Measurements from ENCODE around the gene RTL9. TPM values are rescaled to one million over a fixed set of nuclear protein-coding genes. Genes with fewer than 3 reads are reported as not detected.

The RTL9 gene
- total RNA-seq, 1 experiment from 2014 or later: not detected

- peaks cover 22% of the 10 kb centered on the region for H3K4me1 Mint-ChIP-seq (ENCODE audit: insufficient read depth, unreplicated experiment)
- no peaks in the 10 kb centered on the region for H3K36me3 Mint-ChIP-seq (ENCODE audit: insufficient read depth, unreplicated experiment)
Observed at GRCh38 chrX:110394651-110395050, 36.0 kb downstream of the RTL9 start.

DNA sequence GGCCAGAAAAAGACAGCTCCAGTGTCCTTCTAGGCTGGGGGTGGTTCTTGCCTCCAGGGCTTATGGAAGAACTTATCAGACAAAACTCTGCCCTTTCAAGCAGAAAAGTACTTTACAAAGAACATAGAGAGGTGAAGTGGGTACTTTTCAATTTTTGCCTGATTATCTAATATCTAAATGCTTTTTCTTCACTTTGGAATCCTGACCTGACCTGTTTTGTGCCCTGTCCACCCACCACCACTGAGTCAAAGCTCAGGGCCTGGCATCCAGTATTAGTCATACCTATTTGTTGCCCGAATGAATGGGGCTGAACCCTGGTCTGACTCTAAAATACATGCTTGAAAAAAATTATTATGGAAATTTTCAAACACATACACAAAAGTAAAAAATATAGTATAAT, 37.2 kb downstream of the RTL9 start:
- no peak for TF ChIP-seq CTCF (IDR thresholded peaks at IDR 0.05; ENCODE audit: unreplicated experiment)
- ChIA-PET POLR2A (interaction anchor here (1.1 to 3.2 kb wide), 4 partner anchors 11 to 79 kb away, joined by 3 to 18 read pairs (median 6); partner anchors contain the start of gene AMMECR1), CTCF (interaction anchor here (0.6 to 2.0 kb wide), 4 partner anchors 11 to 236 kb away, joined by 3 to 7 read pairs (median 3); no protein-coding TSS in a partner anchor)
- peak; percentile 42 for DNase-seq (ENCODE audit: unreplicated experiment)
- Mint-ChIP-seq H3K9me3 (ENCODE audit: unreplicated experiment) (no peaks in the 10 kb centered on the region), H3K4me1 (ENCODE audit: insufficient read depth, unreplicated experiment) (peaks cover 22% of the 10 kb centered on the region), H3K27me3 (ENCODE audit: insufficient read depth, unreplicated experiment) (peaks cover 81% of the 10 kb centered on the region), H3K27ac (ENCODE audit: low read depth, unreplicated experiment) (peak overlapping the region; percentile 35), H3K4me3 (ENCODE audit: unreplicated experiment) (no peak overlapping the region), H3K36me3 (ENCODE audit: insufficient read depth, unreplicated experiment) (no peaks in the 10 kb centered on the region)
- BruUV-seq (replicated peaks): no TSS peak
- intact Hi-C loops (cut with micrococcal nuclease): no loop called here

More at GRCh38 chrX:110394651-110395050, 36.0 kb downstream of the RTL9 start:
- H3K4me3 Mint-ChIP-seq (ENCODE audit: unreplicated experiment): no peak overlapping the region
- no peak overlapping the region for H3K27ac Mint-ChIP-seq (ENCODE audit: low read depth, unreplicated experiment)
- CTCF ChIA-PET: interaction anchor here (0.6 kb wide), 3 partner anchors 18 to 923 kb away, joined by 3 to 4 read pairs (median 3); no protein-coding TSS in a partner anchor
- H3K27me3 Mint-ChIP-seq (ENCODE audit: insufficient read depth, unreplicated experiment): peaks cover 74% of the 10 kb centered on the region
- no peak for TF ChIP-seq CTCF (IDR thresholded peaks at IDR 0.05; ENCODE audit: unreplicated experiment)
- no TSS peak for BruUV-seq (replicated peaks)
- intact Hi-C loops (cut with micrococcal nuclease): no loop called here
- no peaks in the 10 kb centered on the region for H3K9me3 Mint-ChIP-seq (ENCODE audit: unreplicated experiment)
- POLR2A ChIA-PET: interaction anchor here (0.6 to 3.2 kb wide), 6 partner anchors 10 to 78 kb away, joined by 3 to 18 read pairs (median 4); partner anchors contain the start of gene AMMECR1
- DNase-seq (ENCODE audit: unreplicated experiment): peak; percentile 76

GRCh38 chrX:110396735-110397134, 38.1 kb downstream of the RTL9 start:
- H3K27me3 Mint-ChIP-seq (ENCODE audit: insufficient read depth, unreplicated experiment): peaks cover 80% of the 10 kb centered on the region
- H3K27ac Mint-ChIP-seq (ENCODE audit: low read depth, unreplicated experiment): peak overlapping the region; percentile 13
- no peak overlapping the region for H3K4me3 Mint-ChIP-seq (ENCODE audit: unreplicated experiment)
- DNase-seq (ENCODE audit: unreplicated experiment): no peak
- H3K36me3 Mint-ChIP-seq (ENCODE audit: insufficient read depth, unreplicated experiment): no peaks in the 10 kb centered on the region
- ChIA-PET CTCF (interaction anchor here (0.6 to 2.0 kb wide), 4 partner anchors 10 to 237 kb away, joined by 3 to 7 read pairs (median 3); no protein-coding TSS in a partner anchor), POLR2A (interaction anchor here (1.0 to 1.9 kb wide), 10 partner anchors 10 to 236 kb away, joined by 3 to 11 read pairs (median 5); partner anchors contain the start of gene AMMECR1)
- H3K9me3 Mint-ChIP-seq (ENCODE audit: unreplicated experiment): no peaks in the 10 kb centered on the region
- H3K4me1 Mint-ChIP-seq (ENCODE audit: insufficient read depth, unreplicated experiment): peaks cover 24% of the 10 kb centered on the region
- intact Hi-C loops (cut with micrococcal nuclease): no loop called here
- no peak for TF ChIP-seq CTCF (IDR thresholded peaks at IDR 0.05; ENCODE audit: unreplicated experiment)
- no TSS peak for BruUV-seq (replicated peaks)

DNA sequence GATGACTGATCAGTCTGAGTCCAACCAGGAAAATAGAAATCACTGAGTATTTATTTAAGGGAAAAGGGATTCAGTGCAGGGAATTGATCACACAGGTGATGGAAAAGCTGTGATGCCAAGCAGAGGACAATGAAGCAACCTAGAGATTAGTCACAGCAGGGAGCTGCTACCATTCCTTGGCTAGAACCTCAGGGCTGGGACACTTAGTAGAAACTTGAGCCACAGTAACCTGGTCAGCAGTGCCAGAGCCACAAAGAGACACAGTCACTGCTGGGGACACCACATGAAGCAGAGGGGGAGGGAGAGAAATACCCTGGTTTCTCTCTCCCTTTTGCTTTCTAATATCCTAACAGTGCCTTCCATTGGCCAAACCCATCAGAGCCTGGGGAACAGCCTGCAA, 38.7 kb downstream of the RTL9 start:
- H3K4me3 Mint-ChIP-seq (ENCODE audit: unreplicated experiment): no peak overlapping the region
- no peaks in the 10 kb centered on the region for H3K9me3 Mint-ChIP-seq (ENCODE audit: unreplicated experiment)
- BruUV-seq (replicated peaks): no TSS peak
- no peak for TF ChIP-seq CTCF (IDR thresholded peaks at IDR 0.05; ENCODE audit: unreplicated experiment)
- peak overlapping the region; percentile 13 for H3K27ac Mint-ChIP-seq (ENCODE audit: low read depth, unreplicated experiment)
- ChIA-PET POLR2A (interaction anchor here (1.0 to 1.9 kb wide), 10 partner anchors 10 to 237 kb away, joined by 3 to 11 read pairs (median 5); partner anchors contain the start of gene AMMECR1), CTCF (interaction anchor here (0.6 to 2.0 kb wide), 2 partner anchors 74 to 237 kb away, joined by 3 to 7 read pairs; no protein-coding TSS in a partner anchor)
- no peaks in the 10 kb centered on the region for H3K36me3 Mint-ChIP-seq (ENCODE audit: insufficient read depth, unreplicated experiment)
- intact Hi-C loops (cut with micrococcal nuclease): no loop called here
- no peak for DNase-seq (ENCODE audit: unreplicated experiment)
- H3K27me3 Mint-ChIP-seq (ENCODE audit: insufficient read depth, unreplicated experiment): peaks cover 83% of the 10 kb centered on the region
- peaks cover 30% of the 10 kb centered on the region for H3K4me1 Mint-ChIP-seq (ENCODE audit: insufficient read depth, unreplicated experiment)
